Osteocyte (in vitro differentiated cells): Measurements from ENCODE around the gene ST3GAL6. TPM values are rescaled to one million over a fixed set of nuclear protein-coding genes. Genes with fewer than 3 reads are reported as not detected.
A peak's percentile ranks its signal among the peaks of the same experiment; 100 is the strongest.

Experiments used
- DNase-seq: peaks from one replicate; pipeline ENCODE4 v3.0.0; 2021; ENCODE audit warnings: mixed read lengths; ENCODE audit not compliant: unreplicated experiment; ENCODE audit errors: extremely low spot score
- H3K27ac Mint-ChIP-seq: one replicate; pipeline ENCODE4 v1.8.0; 2021; ENCODE audit warnings: mild to moderate bottlenecking, mixed read lengths; ENCODE audit not compliant: unreplicated experiment
- H3K27me3 Mint-ChIP-seq: one replicate; pipeline ENCODE4 v1.8.0; 2021; ENCODE audit warnings: mixed read lengths; ENCODE audit not compliant: unreplicated experiment
- H3K36me3 Mint-ChIP-seq: one replicate; pipeline ENCODE4 v1.8.0; 2021; ENCODE audit warnings: mixed read lengths; ENCODE audit not compliant: unreplicated experiment
- H3K4me1 Mint-ChIP-seq: one replicate; pipeline ENCODE4 v1.8.0; 2021; ENCODE audit warnings: mixed read lengths; ENCODE audit not compliant: unreplicated experiment
- H3K4me3 Mint-ChIP-seq: one replicate; pipeline ENCODE4 v1.8.0; 2021; ENCODE audit warnings: mild to moderate bottlenecking, moderate library complexity, mixed read lengths; ENCODE audit not compliant: unreplicated experiment
- H3K9me3 Mint-ChIP-seq: one replicate; pipeline ENCODE4 v1.8.0; 2021; ENCODE audit warnings: mixed read lengths; ENCODE audit not compliant: unreplicated experiment
- total RNA-seq: library from RNA; stranded (reverse); gene quantifications from 2 replicates; pipeline ENCODE4 v1.2.1, GENCODE V29; 2021
- TF ChIP-seq, protein P1 (sequence below): fragments of 200-600 bp; sonication (generic); IDR thresholded peaks from 2 replicates; pipeline ENCODE4 v1.5.0; 2021; ENCODE audit warnings: antibody characterized with exemption, mild to moderate bottlenecking, moderate library complexity

The ST3GAL6 gene
- total RNA-seq, 1 donor from 2014 or later = 8.0 TPM

DNA sequence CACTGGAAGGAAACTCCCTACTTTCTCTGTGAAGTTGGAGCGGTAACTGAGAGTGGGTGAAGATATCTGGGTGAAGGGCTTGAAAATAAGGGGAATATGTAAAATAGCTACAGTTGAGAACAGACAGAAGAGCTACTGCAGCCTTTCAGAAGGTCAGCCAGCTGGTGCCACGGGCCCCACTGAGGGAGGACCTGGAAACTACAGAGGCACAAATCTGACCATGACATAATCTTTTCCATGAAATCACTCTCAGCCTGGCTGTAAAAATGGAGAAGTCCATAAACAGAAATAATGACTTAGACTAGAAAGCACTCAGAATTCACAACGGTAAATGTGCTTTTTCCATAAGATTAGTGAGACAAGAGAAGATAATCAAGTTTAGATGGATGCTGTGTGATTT is 46.4 kb downstream of the ST3GAL6 start:
- H3K36me3 Mint-ChIP-seq = peaks cover 54% of the 10 kb centered on the region
- no peaks in the 10 kb centered on the region for H3K9me3 Mint-ChIP-seq
- DNase-seq = no peak
- H3K27me3 Mint-ChIP-seq = no peaks in the 10 kb centered on the region
- no peak overlapping the region for H3K4me3 Mint-ChIP-seq
- TF ChIP-seq, protein P1, sequence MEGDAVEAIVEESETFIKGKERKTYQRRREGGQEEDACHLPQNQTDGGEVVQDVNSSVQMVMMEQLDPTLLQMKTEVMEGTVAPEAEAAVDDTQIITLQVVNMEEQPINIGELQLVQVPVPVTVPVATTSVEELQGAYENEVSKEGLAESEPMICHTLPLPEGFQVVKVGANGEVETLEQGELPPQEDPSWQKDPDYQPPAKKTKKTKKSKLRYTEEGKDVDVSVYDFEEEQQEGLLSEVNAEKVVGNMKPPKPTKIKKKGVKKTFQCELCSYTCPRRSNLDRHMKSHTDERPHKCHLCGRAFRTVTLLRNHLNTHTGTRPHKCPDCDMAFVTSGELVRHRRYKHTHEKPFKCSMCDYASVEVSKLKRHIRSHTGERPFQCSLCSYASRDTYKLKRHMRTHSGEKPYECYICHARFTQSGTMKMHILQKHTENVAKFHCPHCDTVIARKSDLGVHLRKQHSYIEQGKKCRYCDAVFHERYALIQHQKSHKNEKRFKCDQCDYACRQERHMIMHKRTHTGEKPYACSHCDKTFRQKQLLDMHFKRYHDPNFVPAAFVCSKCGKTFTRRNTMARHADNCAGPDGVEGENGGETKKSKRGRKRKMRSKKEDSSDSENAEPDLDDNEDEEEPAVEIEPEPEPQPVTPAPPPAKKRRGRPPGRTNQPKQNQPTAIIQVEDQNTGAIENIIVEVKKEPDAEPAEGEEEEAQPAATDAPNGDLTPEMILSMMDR = no peak
- peak overlapping the region; percentile 46 for H3K27ac Mint-ChIP-seq
- H3K4me1 Mint-ChIP-seq = peaks cover 6% of the 10 kb centered on the region

DNA sequence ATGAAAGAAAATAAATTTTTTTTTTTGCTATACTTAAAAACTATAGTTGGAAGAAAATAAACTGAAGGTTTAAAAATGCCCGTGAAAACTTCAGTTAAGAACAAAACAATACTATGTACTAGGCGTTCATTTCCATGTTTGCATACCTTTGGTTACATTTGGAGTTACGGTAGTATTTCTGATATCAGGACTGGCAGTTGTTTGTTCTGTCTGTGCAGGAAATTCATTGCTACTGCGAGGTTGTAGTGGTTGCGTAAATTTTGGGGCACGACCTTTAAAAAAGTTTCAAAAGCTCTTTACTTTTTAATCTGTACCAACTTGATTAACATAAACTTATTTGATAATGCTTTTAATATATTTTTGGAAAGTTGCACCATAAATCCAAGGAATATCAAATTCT is 47.9 kb downstream of the ST3GAL6 start:
- peaks cover 17% of the 10 kb centered on the region for H3K4me1 Mint-ChIP-seq

DNA sequence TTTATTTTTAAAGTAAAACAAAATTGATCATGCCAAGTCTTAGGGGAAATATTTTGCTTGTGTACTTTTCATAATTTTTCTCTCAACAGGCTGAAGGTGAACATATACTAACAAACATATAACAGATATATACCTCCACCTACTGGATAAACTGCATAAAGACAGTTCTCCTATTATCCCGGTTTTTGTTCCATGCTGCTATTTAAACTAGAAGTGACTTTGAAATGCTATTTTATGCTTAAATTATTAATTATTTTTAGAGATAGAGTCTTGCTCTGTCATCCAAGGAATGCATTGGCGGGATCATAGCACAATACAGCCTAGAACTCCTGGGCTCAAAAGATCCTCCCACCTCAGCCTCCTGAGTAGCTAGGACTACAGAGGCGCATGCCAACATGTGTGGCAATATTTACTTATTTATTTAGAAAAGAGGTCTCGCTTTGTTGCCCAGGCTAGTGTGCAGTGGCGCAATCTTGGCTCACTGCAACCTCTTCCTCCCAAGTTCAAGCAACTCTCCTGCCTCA is 49.8 kb downstream of the ST3GAL6 start:
- H3K4me1 Mint-ChIP-seq = peaks cover 17% of the 10 kb centered on the region
- peaks cover 36% of the 10 kb centered on the region for H3K36me3 Mint-ChIP-seq
- H3K27ac Mint-ChIP-seq = no peak overlapping the region
- no peaks in the 10 kb centered on the region for H3K27me3 Mint-ChIP-seq
- H3K4me3 Mint-ChIP-seq = no peak overlapping the region
- H3K9me3 Mint-ChIP-seq = no peaks in the 10 kb centered on the region
- DNase-seq = no peak
- TF ChIP-seq, protein P1 = peak; percentile 71

More for the DNA sequence above, 47.9 kb downstream of the ST3GAL6 start:
- H3K9me3 Mint-ChIP-seq = no peaks in the 10 kb centered on the region
- no peak for DNase-seq
- H3K27me3 Mint-ChIP-seq = no peaks in the 10 kb centered on the region
- H3K27ac Mint-ChIP-seq = no peak overlapping the region
- TF ChIP-seq, protein P1 = no peak
- H3K4me3 Mint-ChIP-seq = no peak overlapping the region
- peaks cover 44% of the 10 kb centered on the region for H3K36me3 Mint-ChIP-seq

DNA sequence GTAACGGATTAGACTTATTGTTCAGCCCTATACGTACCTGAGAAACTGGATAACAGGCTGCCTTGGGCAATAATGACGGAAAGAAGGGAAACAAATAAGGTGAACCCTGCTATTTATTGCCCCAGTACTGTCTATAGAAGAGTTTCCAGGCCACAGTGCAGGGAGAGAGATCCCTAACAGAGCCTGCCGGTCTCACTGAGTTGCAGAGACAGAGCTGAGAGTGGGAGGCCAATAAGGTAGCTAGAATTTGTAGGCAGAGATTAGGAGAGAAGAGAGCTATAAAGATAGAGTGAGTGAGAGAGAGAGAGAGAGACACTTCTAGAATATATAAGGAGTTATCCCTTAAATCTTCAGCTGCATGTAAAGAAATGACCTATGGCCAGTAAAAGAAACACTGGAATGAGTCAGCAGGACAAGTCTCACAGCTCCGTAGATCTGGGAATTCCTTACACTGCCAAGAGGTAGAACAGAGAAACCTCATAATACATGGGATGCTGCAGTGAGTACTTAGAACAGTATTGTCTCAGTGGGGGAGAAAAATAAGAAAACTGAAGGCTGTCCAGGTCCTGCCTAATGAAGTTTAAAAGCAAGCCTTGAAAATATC is 51.8 kb downstream of the ST3GAL6 start:
- H3K27ac Mint-ChIP-seq = peak overlapping the region; percentile 86

DNA sequence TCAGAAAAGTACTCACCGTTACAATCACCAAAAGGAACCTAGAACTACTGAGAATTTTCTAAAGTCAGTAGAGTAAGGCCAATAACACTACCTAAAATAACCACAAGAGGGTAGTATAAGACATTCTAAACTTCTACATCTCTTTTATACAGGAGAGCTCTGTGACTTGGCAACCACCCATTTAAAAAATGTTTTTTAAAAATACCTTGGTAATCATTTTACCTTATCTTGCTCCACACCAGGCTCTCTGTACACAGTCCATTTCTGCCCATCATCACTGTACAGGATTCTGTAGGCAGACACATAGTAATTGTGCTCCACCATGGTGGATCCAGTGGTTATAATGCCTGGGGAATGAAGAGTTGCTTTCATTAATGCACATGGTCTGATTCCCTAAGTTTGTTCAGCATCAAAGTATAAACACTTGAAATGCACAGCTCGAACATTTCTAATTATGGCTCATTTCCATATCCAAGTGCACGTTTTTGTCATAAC is 54.5 kb downstream of the ST3GAL6 start:
- Mint-ChIP-seq H3K4me1 (peaks cover 18% of the 10 kb centered on the region), H3K36me3 (peaks cover 39% of the 10 kb centered on the region), H3K27me3 (no peaks in the 10 kb centered on the region), H3K4me3 (no peak overlapping the region), H3K9me3 (no peaks in the 10 kb centered on the region), H3K27ac (no peak overlapping the region)
- TF ChIP-seq, protein P1 = peak; percentile 72
- no peak for DNase-seq

More for the DNA sequence above, 51.8 kb downstream of the ST3GAL6 start:
- Mint-ChIP-seq H3K4me3 (no peak overlapping the region), H3K4me1 (peaks cover 13% of the 10 kb centered on the region), H3K27me3 (no peaks in the 10 kb centered on the region), H3K36me3 (peaks cover 28% of the 10 kb centered on the region), H3K9me3 (no peaks in the 10 kb centered on the region)
- DNase-seq = no peak
- TF ChIP-seq, protein P1 = no peak
